ENCODE measurements around the gene GID8. TPM values are rescaled to one million over a fixed set of nuclear protein-coding genes. Genes with fewer than 3 reads are reported as not detected.

The GID8 gene
- total RNA-seq, 1 donor from 2014 or later, result 48.7 TPM

DNA sequence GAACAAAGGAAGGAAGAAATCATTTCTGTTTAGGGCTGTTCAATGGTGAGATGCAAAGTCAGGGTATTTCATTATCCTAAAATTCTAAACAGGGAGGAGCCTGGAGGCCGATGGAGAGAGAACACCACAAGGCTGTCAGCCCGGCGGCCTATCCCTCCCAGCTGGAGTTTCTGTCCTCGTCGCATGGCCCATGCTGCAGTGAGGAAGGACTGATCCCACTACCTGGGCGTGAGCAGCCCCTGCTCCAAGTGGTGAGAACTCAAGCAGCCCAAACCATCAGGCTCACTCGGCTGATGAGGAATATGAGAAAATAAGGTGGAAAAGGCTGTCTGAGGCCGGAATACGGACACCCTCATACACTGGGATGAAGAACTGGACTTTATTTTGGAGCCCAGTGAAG is 42.4 kb upstream of the GID8 start:
- no peak for DNase-seq (ENCODE audit: low spot score)
- Mint-ChIP-seq H3K36me3 (peaks cover 15% of the 10 kb centered on the region), H3K4me3 (no peak overlapping the region), H3K27me3 (ENCODE audit: insufficient read depth, low read depth) (no peaks in the 10 kb centered on the region), H3K27ac (no peak overlapping the region), H3K9me3 (no peaks in the 10 kb centered on the region), H3K4me1 (peaks cover 20% of the 10 kb centered on the region)
- Histone ChIP-seq H3K79me2 (ENCODE audit: low read depth) (no peaks in the 10 kb centered on the region), H3K4me1 (peaks cover 17% of the 10 kb centered on the region), H3F3A (ENCODE audit: low read depth) (peaks cover 17% of the 10 kb centered on the region), H3K27me3 (no peaks in the 10 kb centered on the region), H3K27ac (no peak overlapping the region), H3K9me3 (ENCODE audit: low read depth) (no peaks in the 10 kb centered on the region), H2AFZ (replicated peaks) (no peak overlapping the region), H3K9ac (no peak overlapping the region), H4K20me1 (ENCODE audit: low read depth) (peaks cover 17% of the 10 kb centered on the region), H3K36me3 (no peaks in the 10 kb centered on the region), H3K4me3 (no peak overlapping the region), H3K4me2 (no peak overlapping the region)
- TF ChIP-seq, protein P1, sequence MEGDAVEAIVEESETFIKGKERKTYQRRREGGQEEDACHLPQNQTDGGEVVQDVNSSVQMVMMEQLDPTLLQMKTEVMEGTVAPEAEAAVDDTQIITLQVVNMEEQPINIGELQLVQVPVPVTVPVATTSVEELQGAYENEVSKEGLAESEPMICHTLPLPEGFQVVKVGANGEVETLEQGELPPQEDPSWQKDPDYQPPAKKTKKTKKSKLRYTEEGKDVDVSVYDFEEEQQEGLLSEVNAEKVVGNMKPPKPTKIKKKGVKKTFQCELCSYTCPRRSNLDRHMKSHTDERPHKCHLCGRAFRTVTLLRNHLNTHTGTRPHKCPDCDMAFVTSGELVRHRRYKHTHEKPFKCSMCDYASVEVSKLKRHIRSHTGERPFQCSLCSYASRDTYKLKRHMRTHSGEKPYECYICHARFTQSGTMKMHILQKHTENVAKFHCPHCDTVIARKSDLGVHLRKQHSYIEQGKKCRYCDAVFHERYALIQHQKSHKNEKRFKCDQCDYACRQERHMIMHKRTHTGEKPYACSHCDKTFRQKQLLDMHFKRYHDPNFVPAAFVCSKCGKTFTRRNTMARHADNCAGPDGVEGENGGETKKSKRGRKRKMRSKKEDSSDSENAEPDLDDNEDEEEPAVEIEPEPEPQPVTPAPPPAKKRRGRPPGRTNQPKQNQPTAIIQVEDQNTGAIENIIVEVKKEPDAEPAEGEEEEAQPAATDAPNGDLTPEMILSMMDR (IDR thresholded peaks at IDR 0.05), result no peak
- TF ChIP-seq EZH2phosphoT487 (IDR thresholded peaks at IDR 0.05) (no peak), EZH2 (IDR thresholded peaks at IDR 0.05) (no peak)

DNA sequence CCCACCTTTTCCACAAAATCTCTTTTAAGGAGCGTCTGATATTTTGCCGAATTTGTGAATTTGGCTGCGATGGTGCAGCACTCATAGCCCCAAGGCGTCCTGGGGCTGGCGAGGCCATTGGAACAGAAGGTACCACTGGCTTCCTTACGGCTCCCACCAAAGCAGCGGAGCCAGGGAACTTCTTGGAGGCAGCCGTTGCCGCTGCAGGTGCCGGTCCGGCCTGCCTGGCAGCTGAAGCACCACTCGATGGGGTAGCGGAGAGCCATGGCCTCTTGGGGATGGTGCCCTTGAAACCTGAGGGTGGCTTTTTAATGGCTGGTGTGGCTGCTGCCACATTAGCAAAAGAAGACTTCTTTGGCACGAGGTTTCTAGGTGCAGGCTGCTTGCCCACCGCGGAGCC is 41.4 kb upstream of the GID8 start:
- Histone ChIP-seq H2AFZ (replicated peaks) (no peak overlapping the region), H4K20me1 (ENCODE audit: low read depth) (peaks cover 26% of the 10 kb centered on the region), H3K9ac (no peak overlapping the region), H3K4me2 (no peak overlapping the region), H3K9me3 (ENCODE audit: low read depth) (no peaks in the 10 kb centered on the region), H3K79me2 (ENCODE audit: low read depth) (no peaks in the 10 kb centered on the region), H3F3A (ENCODE audit: low read depth) (peaks cover 26% of the 10 kb centered on the region), H3K4me3 (no peak overlapping the region), H3K4me1 (peaks cover 17% of the 10 kb centered on the region), H3K27ac (no peak overlapping the region), H3K36me3 (no peaks in the 10 kb centered on the region), H3K27me3 (no peaks in the 10 kb centered on the region)
- H3K36me3 Mint-ChIP-seq, result peaks cover 7% of the 10 kb centered on the region
- H3K4me3 Mint-ChIP-seq, result no peak overlapping the region
- H3K27me3 Mint-ChIP-seq (ENCODE audit: insufficient read depth, low read depth), result no peaks in the 10 kb centered on the region
- no peak overlapping the region for H3K27ac Mint-ChIP-seq
- no peaks in the 10 kb centered on the region for H3K9me3 Mint-ChIP-seq
- TF ChIP-seq, protein P1 (IDR thresholded peaks at IDR 0.05), result no peak
- TF ChIP-seq EZH2phosphoT487 (IDR thresholded peaks at IDR 0.05) (no peak), EZH2 (IDR thresholded peaks at IDR 0.05) (no peak)
- H3K4me1 Mint-ChIP-seq, result peaks cover 23% of the 10 kb centered on the region
- DNase-seq (ENCODE audit: low spot score), result no peak

DNA sequence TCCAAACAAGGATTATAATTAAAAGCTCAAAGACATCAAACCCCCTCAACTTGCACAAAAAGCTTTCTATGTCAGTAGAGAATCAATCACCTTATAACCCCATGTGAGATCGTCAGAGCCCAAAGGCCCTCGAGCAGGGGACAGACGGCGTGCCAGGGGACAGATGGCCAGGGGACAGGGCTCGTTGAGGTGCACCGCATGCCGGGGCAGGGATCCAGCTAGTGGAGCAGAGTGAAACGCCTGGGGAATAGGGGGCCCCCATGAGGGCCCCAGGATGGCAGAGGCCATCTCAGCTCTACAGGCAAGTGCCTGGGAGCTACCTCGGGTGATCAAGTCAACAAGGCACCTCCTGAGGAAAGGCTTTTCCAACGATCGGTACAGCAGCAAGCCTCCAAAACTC is 40.3 kb upstream of the GID8 start:
- Mint-ChIP-seq H3K9me3 (no peaks in the 10 kb centered on the region), H3K36me3 (peaks cover 4% of the 10 kb centered on the region), H3K4me1 (peaks cover 23% of the 10 kb centered on the region), H3K4me3 (no peak overlapping the region), H3K27me3 (ENCODE audit: insufficient read depth, low read depth) (peaks cover 2% of the 10 kb centered on the region), H3K27ac (no peak overlapping the region)
- peaks cover 38% of the 10 kb centered on the region for H3F3A ChIP-seq (ENCODE audit: low read depth)
- no peaks in the 10 kb centered on the region for H3K9me3 ChIP-seq (ENCODE audit: low read depth)
- TF ChIP-seq, protein P1 (IDR thresholded peaks at IDR 0.05), result no peak
- no peak for TF ChIP-seq EZH2phosphoT487 (IDR thresholded peaks at IDR 0.05)
- no peak for TF ChIP-seq EZH2 (IDR thresholded peaks at IDR 0.05)
- no peaks in the 10 kb centered on the region for H3K36me3 ChIP-seq
- no peak overlapping the region for H3K4me3 ChIP-seq
- H4K20me1 ChIP-seq (ENCODE audit: low read depth), result peaks cover 29% of the 10 kb centered on the region
- H3K27ac ChIP-seq, result no peak overlapping the region
- no peak for DNase-seq (ENCODE audit: low spot score)
- H3K79me2 ChIP-seq (ENCODE audit: low read depth), result no peaks in the 10 kb centered on the region
- no peak overlapping the region for H3K9ac ChIP-seq
- no peak overlapping the region for H3K4me2 ChIP-seq
- no peak overlapping the region for H2AFZ ChIP-seq (replicated peaks)
- peaks cover 17% of the 10 kb centered on the region for H3K4me1 ChIP-seq
- H3K27me3 ChIP-seq, result no peaks in the 10 kb centered on the region

Data from neural progenitor cell (in vitro differentiated cells).